Skeletal muscle tissue (tissue), 4 donors: ENCODE measurements around the gene KCNQ2. TPM values are rescaled to one million over a fixed set of nuclear protein-coding genes. Genes with fewer than 3 reads are reported as not detected.

Experiments used
- H3K27ac ChIP-seq: one replicate; pipeline ENCODE4 v1.7.0; 2013; ENCODE audit warnings: mild to moderate bottlenecking, low read depth, low read length, inconsistent platforms
- H3K27me3 ChIP-seq, 3 donors: one replicate each; pipeline ENCODE4 v1.7.0; 2013; ENCODE audit warnings: low read length in 3 of 3; ENCODE audit not compliant: control insufficient read depth in 3 of 3, insufficient read depth in 3 of 3
- H3K36me3 ChIP-seq, 3 donors: one replicate each; pipeline ENCODE4 v1.7.0; 2013; ENCODE audit warnings: low read length in 3 of 3; ENCODE audit not compliant: control insufficient read depth in 3 of 3, insufficient read depth in 3 of 3
- H3K4me1 ChIP-seq, 3 donors: one replicate each; pipeline ENCODE4 v1.7.0; 2013; ENCODE audit warnings: low read length in 3 of 3, mild to moderate bottlenecking in 3 of 3; ENCODE audit not compliant: control insufficient read depth in 3 of 3, insufficient read depth in 3 of 3
- H3K4me3 ChIP-seq, 3 donors: one replicate each; pipeline ENCODE4 v1.7.0; 2013; ENCODE audit warnings: low read length in 3 of 3
- H3K9ac ChIP-seq, 3 donors: one replicate each; pipeline ENCODE4 v1.7.0; 2013; ENCODE audit warnings: low read length in 3 of 3, mild to moderate bottlenecking in 3 of 3, moderate library complexity in 2 of 3, low read depth in 1 of 3
- H3K9me3 ChIP-seq, 3 donors: one replicate each; pipeline ENCODE4 v1.7.0; 2013; ENCODE audit warnings: low read length in 3 of 3; ENCODE audit not compliant: control insufficient read depth in 3 of 3
- total RNA-seq: library from RNA; depleted of rRNA; stranded (reverse); fragments of >200 nt; gene quantifications from one replicate; pipeline ENCODE4 v1.2.3, GENCODE V29; 2014
- donor health status: Osteomylitis.

The KCNQ2 gene
- total RNA-seq, 1 donor from 2014 or later: 1.6 TPM

GRCh38 chr20:63421094-63421692 lies 51.3 kb downstream of the KCNQ2 start:
- Histone ChIP-seq H3K27me3 (peaks cover 61 to 72% (median 67%) of the 10 kb centered on the region in 3 donors), H3K4me3 (no peak overlapping the region), H3K9me3 (peaks cover 0 to 5% (median 0%) of the 10 kb centered on the region in 3 donors), H3K27ac (no peak overlapping the region), H3K4me1 (no peaks in the 10 kb centered on the region), H3K9ac (no peak overlapping the region), H3K36me3 (no peaks in the 10 kb centered on the region)

- Histone ChIP-seq H3K9me3 (peaks cover 0 to 5% (median 0%) of the 10 kb centered on the region in 3 donors), H3K36me3 (no peaks in the 10 kb centered on the region), H3K4me1 (no peaks in the 10 kb centered on the region), H3K27ac (no peak overlapping the region), H3K4me3 (no peak overlapping the region), H3K27me3 (peaks cover 63 to 76% (median 73%) of the 10 kb centered on the region in 3 donors), H3K9ac (no peak overlapping the region)
Measured at GRCh38 chr20:63420359-63421093, 51.9 kb downstream of the KCNQ2 start.

GRCh38 chr20:63419299-63419698 lies 53.2 kb downstream of the KCNQ2 start:
- Histone ChIP-seq H3K9me3 (no peaks in the 10 kb centered on the region), H3K4me1 (no peaks in the 10 kb centered on the region), H3K4me3 (no peak overlapping the region), H3K27ac (no peak overlapping the region), H3K9ac (no peak overlapping the region), H3K27me3 (peaks cover 69 to 83% (median 69%) of the 10 kb centered on the region in 3 donors), H3K36me3 (no peaks in the 10 kb centered on the region)

GRCh38 chr20:63418617-63419016 lies 53.8 kb downstream of the KCNQ2 start:
- Histone ChIP-seq H3K9ac (no peak overlapping the region), H3K36me3 (no peaks in the 10 kb centered on the region), H3K4me3 (no peak overlapping the region), H3K4me1 (no peaks in the 10 kb centered on the region), H3K9me3 (no peaks in the 10 kb centered on the region), H3K27me3 (peaks cover 73 to 89% (median 76%) of the 10 kb centered on the region in 3 donors), H3K27ac (no peak overlapping the region)

- H3K4me3 ChIP-seq: no peak overlapping the region
- H3K27me3 ChIP-seq: peaks cover 72 to 88% (median 77%) of the 10 kb centered on the region in 3 donors
- H3K27ac ChIP-seq: no peak overlapping the region
- H3K9me3 ChIP-seq: no peaks in the 10 kb centered on the region
- H3K4me1 ChIP-seq: no peaks in the 10 kb centered on the region
- no peaks in the 10 kb centered on the region for H3K36me3 ChIP-seq
- no peak overlapping the region for H3K9ac ChIP-seq
Measured at GRCh38 chr20:63417738-63418120, 54.7 kb downstream of the KCNQ2 start.

- Histone ChIP-seq H3K4me3 (no peak overlapping the region), H3K27ac (no peak overlapping the region), H3K4me1 (no peaks in the 10 kb centered on the region), H3K9ac (no peak overlapping the region), H3K27me3 (peaks cover 74 to 91% (median 83%) of the 10 kb centered on the region in 3 donors), H3K36me3 (no peaks in the 10 kb centered on the region), H3K9me3 (no peaks in the 10 kb centered on the region)
Measured at GRCh38 chr20:63417097-63417737, 55.2 kb downstream of the KCNQ2 start.

GRCh38 chr20:63416631-63417030 lies 55.8 kb downstream of the KCNQ2 start:
- Histone ChIP-seq H3K27me3 (peaks cover 74 to 91% (median 84%) of the 10 kb centered on the region in 3 donors), H3K9ac (no peak overlapping the region), H3K9me3 (no peaks in the 10 kb centered on the region), H3K4me1 (no peaks in the 10 kb centered on the region), H3K27ac (no peak overlapping the region), H3K36me3 (no peaks in the 10 kb centered on the region), H3K4me3 (no peak overlapping the region)

- Histone ChIP-seq H3K4me3 (no peak overlapping the region), H3K27me3 (peaks cover 69 to 89% (median 84%) of the 10 kb centered on the region in 3 donors), H3K9ac (no peak overlapping the region), H3K36me3 (no peaks in the 10 kb centered on the region), H3K4me1 (no peaks in the 10 kb centered on the region), H3K27ac (no peak overlapping the region), H3K9me3 (no peaks in the 10 kb centered on the region)
Measured at GRCh38 chr20:63415647-63416391, 56.6 kb downstream of the KCNQ2 start.

- H3K27me3 ChIP-seq: peaks cover 72 to 89% (median 85%) of the 10 kb centered on the region in 3 donors
- H3K36me3 ChIP-seq: no peaks in the 10 kb centered on the region
- no peak overlapping the region for H3K9ac ChIP-seq
- no peak overlapping the region for H3K27ac ChIP-seq
- no peaks in the 10 kb centered on the region for H3K9me3 ChIP-seq
- no peak overlapping the region for H3K4me3 ChIP-seq
- H3K4me1 ChIP-seq: no peaks in the 10 kb centered on the region
Measured at GRCh38 chr20:63414720-63415430, 57.6 kb downstream of the KCNQ2 start.
